Measurements from ENCODE around the gene GTF3C4.
"Not testable (repeated sequence)": the region's sequence is repeated elsewhere in the genome, so short reads cannot be mapped to it uniquely, and the experiment has no call there.

Gene GTF3C4

DNA sequence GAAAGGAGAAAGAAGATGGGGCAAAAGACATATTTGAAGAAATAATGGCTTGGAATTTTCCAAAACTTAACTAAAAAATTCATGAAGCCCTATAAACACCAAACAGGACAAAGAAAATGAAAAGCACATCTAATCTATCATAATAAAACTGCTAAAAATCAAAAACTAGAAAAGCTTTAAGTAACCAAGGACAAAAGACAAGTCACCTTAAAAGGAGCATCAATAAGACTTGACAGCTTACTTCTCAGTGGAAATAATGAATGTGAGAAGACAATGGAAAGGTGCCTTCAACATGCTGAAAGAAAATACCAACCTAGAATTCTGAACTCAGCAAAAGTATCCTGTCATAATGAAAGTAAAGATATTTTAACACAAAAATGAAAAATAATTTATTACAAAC lies 27.0 kb downstream of the GTF3C4 start:
- DNase-seq (ENCODE audit: low read depth, low spot score), result no peak
- H3K27ac ChIP-seq, result no peak overlapping the region

DNA sequence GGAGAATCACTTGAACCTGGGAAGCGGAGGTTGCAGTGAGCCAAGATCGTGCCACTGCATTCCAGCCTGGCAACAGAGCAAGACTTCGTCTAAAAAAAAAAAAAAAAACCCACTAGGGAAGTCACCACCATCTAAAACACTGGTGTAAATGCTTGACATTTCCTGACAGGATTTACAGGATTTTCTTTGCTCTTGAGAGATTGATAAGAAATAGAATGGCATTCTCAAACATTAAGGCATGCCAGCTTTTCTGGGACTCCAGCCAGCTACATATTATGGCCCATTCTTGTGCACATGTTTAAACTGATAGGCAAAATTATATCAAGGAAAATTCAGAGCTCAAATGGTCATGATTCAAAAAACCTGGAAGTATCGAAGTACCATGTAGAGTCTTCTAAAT lies 28.7 kb downstream of the GTF3C4 start:
- H3K27ac ChIP-seq, result no peak overlapping the region
- DNase-seq (ENCODE audit: low read depth, low spot score), result no peak

DNA sequence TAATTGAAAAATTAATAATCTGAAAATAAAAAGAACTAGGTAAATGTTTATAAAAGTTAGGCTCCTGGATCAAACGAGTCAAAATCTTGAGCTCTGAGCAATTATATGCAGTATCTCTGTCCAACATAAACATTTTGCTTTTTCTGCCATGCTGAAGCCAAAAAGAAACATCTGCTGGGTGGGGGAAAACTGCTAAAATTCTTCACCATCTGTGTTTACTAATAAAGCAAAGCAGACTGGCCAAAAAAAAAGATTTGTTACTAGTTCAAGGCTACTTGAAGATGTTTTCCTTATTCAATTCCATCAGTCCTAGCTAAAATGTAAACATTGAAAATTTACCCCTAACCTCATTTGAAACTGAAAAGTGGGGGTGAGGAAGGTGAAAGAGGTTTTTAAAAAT lies 29.7 kb downstream of the GTF3C4 start:
- DNase-seq (ENCODE audit: low read depth, low spot score), result no peak
- H3K27ac ChIP-seq, result no peak overlapping the region

DNA sequence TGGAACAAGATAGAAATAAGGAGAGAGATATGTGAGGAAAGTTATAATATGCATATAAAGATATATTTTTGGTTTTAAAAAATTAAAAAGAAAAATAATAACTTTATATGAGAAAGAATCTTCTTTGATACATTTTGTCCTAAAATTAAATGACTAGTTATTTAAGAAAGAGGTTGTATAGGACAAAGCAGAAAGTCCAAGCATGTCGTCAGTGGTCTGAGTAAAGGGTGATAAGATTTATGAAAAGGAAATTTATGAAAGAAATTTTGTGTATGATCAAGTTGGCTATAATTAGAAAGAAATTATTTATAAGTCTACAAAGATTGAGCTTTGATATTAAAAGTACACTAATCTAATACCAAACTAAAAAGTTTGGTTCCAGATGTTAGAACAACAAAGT lies 32.0 kb downstream of the GTF3C4 start:
- DNase-seq (ENCODE audit: low read depth, low spot score), result no peak
- no peak overlapping the region for H3K27ac ChIP-seq

DNA sequence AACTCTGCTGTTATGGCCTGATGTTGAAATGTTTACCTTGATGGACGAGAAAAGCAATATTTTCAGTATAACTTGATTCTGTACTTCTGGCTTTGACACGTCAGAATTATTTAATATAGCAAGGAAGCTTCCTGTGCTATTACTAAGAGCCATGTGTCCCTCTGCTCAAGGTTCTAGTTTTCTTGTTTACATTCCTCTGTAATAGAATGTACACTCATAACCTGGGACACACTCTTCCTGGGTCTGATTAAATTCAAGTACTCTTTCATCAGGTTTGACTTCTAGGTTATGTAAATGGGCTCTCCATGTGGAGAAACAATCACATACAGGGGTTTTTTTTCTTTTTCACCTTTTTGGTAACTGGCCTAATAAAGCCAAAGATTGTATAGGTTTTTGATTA lies 33.1 kb downstream of the GTF3C4 start:
- DNase-seq (ENCODE audit: low read depth, low spot score), result peak; percentile 45
- H3K27ac ChIP-seq, result peak overlapping the region; percentile 36

DNA sequence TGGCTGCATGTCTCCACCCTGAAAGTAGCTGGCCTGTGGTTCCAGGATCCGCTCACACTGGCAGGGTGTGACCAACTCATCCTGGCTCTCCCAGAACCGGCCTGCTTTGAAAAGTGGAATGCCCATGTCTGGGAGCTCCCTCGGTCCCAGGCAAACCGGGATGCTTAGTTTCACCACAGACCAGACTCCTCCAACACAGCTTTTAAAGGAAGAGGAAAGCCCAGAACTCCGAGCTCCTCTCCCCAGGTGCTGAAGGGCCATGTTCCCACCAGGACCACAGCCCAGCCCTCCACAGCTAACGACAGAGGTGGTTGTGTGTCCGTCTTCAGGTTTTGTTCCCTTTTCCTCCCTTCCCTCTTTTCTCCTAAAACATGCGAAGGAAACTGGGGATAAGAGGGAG lies 38.0 kb downstream of the GTF3C4 start:
- no peak for DNase-seq (ENCODE audit: low read depth, low spot score)
- H3K27ac ChIP-seq, result no peak overlapping the region

DNA sequence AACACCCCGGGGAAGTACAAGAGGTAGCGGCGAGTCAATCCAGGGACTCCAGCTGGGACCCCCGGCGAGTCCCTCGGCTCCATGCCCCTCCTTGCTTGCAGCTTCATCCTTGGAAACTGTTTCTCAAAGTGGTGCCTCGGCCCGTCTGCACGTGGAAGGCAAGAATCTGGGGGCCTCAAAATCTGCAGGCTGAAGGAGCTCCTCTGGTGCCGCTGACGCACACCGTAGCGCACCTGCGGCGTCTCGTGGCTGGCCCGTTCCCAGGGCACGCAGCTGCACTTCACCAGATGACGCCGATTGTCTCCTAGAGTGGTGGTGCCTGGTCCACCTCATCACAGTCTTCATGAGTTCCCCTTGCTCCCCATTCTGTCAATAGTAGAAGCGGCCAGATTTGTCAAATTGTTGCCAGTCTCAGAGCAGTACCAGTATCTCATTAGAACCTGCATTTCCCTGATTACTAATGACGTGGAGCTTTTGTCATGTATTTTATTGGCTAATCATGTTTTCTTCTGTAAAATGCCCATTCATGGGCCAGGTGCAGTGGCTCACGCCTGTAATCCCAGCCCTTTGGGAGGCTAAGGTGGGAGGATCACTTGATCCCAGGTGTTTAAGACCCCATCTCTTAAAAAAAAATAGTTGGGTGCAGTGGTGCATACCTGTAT lies 38.6 kb downstream of the GTF3C4 start:
- DNase-seq (ENCODE audit: low read depth, low spot score), result no peak
- H3K27ac ChIP-seq, result no peak overlapping the region

DNA sequence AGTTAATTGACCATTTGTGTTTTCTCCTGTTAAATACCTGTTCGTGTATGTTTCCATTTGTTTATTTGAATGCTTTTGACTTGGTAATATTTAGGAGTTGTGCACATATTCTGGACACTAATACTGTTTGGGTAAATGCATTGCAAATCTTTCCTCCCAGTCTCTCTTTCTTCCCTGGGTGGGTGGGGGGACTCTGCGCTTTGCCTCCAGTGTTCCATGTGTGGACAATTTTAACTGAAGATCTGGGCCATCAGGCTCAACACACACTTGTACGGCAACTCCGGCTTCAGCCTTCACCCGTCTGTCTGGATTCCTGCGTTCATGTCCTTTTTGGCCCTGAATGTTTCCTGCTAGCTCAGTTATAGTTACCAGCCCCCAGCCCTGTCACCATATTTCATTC lies 40.1 kb downstream of the GTF3C4 start:
- no peak overlapping the region for H3K27ac ChIP-seq
- DNase-seq (ENCODE audit: low read depth, low spot score), result no peak

DNA sequence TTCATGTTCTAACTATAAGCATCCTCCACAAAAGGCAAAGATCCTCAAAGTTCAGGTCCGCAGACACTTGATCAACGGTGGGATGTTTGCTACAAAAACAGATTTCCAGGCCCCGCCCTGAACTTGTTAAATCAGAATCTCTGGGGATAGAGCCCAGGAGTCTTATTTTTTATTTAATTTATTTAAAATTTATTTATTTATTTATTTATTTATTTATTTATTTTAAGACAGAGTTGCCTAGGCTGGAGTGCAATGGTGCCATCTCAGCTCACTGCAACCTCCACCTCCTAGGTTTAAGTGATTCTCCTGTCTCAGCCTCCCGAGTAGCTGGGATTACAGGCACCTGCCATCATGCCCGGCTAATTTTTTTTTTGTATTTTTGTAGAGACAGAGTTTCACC lies 40.9 kb downstream of the GTF3C4 start:
- not testable (repeated sequence) for H3K27ac ChIP-seq; DNase-seq (ENCODE audit: low read depth, low spot score)

DNA sequence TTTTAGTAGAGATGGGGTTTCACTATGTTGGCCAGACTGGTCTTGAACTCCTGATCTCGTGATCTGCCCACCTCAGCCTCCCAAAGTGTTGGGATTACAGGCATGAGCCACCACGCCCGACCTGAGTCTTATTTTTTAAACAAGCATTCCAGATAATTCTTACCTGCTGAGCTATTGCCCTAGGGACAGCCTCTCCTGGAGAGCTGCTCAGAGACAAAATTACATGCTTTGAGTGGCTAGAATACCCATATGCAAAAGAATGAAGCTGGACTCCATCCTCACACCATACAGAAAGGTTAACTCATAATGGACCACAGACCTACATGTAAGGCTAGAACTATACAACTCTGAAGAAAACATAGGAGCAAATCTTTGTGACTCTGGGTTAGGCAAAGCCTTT lies 41.6 kb downstream of the GTF3C4 start:
- no peak overlapping the region for H3K27ac ChIP-seq
- DNase-seq (ENCODE audit: low read depth, low spot score), result no peak

DNA sequence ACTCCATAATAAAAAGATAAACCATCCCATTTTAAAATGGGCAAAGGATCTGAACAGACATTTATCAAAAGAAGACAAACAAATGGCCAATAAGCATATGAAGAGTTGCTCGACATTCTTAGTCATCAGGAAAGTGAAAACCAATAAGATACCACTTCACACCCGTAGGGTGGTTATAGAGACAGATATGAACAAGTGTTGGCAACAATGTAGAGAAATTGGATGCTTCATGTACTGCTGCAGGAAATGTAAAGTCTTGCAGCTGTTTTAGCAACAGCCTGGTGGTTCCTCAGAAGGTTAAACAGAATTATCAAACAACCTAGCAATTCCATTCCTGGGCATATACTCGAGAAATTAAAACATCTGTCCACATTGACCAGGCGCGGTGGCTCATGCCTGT lies 42.5 kb downstream of the GTF3C4 start:
- no peak overlapping the region for H3K27ac ChIP-seq
- DNase-seq (ENCODE audit: low read depth, low spot score), result no peak

DNA sequence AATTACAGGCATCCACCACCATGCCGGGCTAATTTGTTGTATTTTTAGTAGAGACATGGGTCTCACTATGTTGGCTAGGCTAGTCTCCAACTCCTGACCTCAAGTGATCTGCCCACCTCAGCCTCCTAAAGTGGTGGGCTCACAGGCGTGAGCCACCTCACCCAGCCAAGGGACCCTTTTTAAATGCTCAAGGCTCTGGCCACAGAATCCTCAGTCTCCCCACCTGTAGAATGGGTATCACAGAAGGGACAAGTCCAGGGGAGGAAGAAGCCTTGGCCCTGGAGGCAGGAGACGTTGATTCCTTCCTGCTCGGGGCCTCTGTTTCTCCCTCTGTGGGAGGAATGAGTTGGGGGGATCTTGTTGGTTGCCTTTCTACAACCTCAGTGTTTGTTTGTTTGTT lies 45.7 kb downstream of the GTF3C4 start:
- DNase-seq (ENCODE audit: low read depth, low spot score), result no peak
- H3K27ac ChIP-seq, result no peak overlapping the region

DNA sequence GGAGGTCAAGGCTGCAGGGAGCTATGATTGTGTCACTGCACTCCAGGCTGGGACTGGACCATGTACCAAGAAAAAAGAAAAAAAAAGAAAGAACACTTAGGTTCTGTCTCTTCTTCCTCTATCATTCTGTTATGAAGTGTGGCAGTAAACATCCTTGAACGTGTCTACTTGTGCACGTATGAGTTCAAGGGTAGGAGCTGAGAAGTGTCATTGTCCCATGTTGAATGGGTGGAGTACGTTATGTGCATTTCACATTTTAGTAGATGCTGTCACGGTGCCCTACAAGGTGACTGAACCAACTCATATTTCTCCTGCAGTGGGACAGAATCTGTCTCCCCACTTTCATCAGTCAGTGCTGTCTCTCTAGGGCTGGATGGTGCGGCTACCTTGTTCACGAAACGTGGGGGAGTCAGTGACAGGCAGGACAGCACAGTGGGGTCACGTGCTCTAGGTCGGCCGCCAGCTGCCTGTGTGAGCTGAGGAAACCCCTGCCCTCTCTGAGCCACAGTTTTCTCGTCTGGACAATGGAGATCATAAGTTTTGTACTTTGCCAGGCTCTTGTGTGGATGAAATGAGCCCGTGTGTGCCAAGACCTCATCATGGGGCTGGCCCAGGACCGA lies 47.2 kb downstream of the GTF3C4 start:
- H3K27ac ChIP-seq, result no peak overlapping the region
- DNase-seq (ENCODE audit: low read depth, low spot score), result no peak

DNA sequence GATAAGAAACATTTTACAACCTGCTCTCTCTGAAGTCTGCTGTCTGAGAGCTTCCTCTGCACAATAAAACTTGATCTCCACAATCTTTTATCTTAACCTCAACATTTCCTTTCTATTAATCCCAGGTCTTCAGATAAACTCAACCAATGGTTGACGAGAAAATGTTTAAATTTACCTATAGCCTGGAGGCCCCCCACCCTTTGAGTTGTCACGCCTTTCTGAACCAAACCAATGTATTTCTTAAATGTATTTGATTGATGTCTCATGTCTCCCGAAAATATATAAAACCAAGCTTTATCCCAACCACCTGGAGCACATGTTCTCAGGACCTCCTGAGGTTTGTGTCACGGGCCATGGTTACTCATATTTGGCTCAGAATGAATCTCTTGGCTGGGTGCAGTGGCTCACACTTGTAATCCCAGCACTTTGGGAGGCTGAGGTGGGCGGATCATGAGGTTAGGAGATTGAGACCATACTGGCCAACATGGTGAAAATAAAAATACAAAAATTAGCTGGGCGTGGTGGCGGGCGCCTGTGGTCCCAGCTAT lies 48.2 kb downstream of the GTF3C4 start:
- DNase-seq (ENCODE audit: low read depth, low spot score); H3K27ac ChIP-seq: not testable (repeated sequence)

DNA sequence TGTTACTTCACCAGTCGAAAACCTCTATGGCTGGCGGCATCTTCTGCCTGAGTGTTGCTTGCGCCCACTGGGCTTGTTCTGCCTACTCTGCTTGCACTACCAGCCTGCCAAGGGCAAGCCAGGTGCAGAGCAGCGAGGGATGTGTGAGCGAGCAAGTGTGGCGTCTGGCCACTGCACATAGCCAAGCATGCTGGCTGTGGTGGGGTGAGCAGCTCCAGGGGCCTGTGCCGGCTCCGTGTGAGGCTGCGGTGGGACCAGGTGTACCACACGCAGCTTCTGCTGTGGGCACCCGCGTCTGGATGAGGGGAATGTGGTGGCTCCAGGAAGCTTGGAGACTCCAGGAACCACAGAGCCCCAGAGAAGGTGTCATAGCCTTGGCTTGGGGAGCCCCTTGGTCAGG lies 51.4 kb downstream of the GTF3C4 start:
- H3K27ac ChIP-seq, result no peak overlapping the region
- no peak for DNase-seq (ENCODE audit: low read depth, low spot score)

DNA sequence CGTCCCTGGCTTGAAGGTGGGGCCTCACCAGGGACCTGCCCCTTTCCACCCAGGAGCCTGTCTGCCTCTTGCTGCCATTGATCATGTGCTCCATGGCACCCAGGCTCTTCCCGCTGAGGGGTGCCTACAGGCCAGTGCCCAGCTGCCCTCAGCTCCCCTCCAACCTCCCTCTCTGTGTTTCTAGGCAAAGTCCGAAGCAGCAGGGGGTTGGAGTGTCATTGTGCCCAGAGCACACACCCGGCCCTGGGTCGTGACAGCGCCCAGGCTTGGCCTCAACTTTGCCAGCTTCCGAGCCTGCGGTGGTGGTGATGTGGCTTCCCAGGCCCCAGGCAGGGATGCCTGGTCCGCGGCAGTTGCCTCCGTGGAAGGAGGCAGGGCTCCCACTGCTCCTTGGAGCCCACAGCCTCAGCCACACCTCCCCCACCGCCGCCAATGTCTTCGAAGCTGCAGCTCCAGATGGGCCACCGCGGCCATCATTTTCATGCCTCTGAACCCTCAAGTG lies 52.4 kb downstream of the GTF3C4 start:
- no peak for DNase-seq (ENCODE audit: low read depth, low spot score)
- no peak overlapping the region for H3K27ac ChIP-seq

DNA sequence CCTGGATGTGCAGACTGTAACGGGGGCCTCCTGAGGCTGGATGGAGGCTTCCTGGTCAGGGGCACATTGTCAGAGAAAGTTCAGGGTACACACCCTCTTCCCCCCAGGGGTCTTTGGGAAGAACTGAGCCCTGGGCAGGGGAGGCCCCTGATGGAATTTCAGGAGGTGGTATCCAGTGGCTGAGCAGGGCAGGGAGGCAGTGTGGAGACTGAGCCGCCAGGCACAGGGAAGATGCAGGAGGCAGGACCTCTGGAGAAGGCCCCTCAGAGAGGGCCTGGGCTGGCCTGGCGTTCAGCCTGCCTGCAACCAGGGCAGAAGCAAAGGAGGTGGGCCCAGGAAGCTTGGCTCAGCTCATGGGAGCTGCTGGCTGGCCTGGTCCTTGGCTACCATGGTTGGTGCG lies 53.5 kb downstream of the GTF3C4 start:
- no peak overlapping the region for H3K27ac ChIP-seq
- no peak for DNase-seq (ENCODE audit: low read depth, low spot score)

DNA sequence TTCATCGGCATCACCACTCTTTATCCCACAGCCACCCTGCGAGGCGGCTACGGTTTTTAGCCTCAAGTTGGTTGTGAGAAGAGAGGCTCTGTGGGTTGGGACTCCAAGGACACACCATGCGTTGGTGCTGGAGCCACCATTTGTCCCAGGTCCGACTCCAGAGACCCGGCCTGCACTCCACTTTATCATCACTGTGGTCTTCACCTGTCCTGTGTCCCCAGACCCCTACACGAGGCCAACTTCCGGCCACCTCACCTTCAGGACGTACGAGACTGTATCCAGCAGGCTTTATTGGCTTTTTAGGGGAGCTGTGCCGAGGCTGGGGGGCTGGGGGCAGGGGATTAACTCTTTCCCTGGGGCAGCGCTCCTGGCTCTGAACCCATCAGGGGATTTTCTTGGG lies 55.0 kb downstream of the GTF3C4 start:
- H3K27ac ChIP-seq, result no peak overlapping the region

DNA sequence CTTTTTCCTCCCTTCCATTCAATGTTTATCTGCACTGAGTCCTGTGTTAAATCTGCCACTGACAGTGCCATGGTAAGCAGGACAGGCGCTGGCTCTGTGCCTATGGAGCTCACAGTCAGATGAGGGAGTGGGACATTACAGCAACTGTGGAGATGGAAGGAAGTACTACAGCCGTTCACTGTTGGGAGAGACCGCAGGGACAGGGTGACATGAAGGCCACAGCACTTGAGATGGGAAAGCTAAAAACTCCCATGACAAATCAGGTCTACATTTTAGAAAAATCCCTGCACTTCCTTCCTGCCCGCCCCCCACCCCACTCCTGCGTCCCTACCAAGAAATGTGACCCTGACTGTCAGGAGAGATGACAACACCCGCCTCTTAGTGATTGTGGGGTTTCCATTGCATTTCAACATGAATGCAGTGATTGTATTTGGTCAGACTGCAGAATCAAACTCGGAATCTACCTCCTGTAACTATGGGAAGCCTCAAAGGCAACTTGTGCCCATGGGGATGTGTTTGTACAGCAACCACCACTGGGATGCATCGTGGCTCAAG lies 56.4 kb downstream of the GTF3C4 start:
- DNase-seq (ENCODE audit: low read depth, low spot score), result no peak

More for the DNA sequence above, 55.0 kb downstream of the GTF3C4 start:
- no peak for DNase-seq (ENCODE audit: low read depth, low spot score)

DNA sequence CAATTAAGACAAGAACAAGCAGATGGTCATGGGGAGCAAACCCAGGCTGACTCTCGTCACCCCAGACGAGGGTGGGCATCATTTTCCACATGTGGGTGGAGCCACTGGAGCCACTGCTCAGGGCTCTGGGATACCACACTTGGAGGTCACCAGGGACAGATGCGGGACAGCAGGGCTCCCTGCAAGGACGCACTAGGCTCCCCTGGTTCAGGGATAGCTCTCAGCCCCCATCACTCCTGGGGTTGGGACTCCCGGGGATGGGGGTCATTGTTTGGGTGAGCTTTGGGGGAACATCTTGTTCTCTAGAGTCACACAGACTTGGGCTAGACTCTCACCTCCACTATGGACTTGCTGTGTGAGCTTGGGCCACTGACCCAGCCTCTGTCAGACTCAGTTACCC lies 57.8 kb downstream of the GTF3C4 start:
- no peak overlapping the region for H3K27ac ChIP-seq

More for the DNA sequence above, 56.4 kb downstream of the GTF3C4 start:
- H3K27ac ChIP-seq, result no peak overlapping the region

DNA sequence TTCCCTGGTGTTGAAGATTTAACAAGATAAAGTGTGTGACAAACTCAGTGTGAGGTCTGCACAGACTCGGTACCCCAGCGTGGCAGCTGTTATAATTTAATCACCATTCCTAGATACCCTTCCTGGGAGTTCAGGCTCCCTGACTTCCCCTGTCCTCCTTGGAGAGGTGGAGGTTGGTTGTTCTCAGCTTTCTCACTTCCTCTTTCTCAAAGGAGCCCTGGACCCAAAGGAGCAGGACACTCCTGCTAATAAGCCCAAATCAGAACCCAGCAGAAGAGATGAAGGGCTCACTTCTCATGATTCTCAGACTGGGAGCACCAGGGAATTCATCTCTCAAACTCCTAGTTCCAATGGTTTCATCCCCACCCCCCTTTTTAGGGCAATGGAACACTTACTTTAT lies 58.2 kb downstream of the GTF3C4 start:
- H3K27ac ChIP-seq, result peak overlapping the region; percentile 66
- no peak for DNase-seq (ENCODE audit: low read depth, low spot score)

More for the DNA sequence above, 57.8 kb downstream of the GTF3C4 start:
- DNase-seq (ENCODE audit: low read depth, low spot score), result no peak

All from epithelial cell of prostate (primary cell).